Stimulated activated naive CD4-positive, alpha-beta T cell treated with Interleukin-2 at 50 U/mL for 16 hours (primary cell): ENCODE data around the gene CMTM3.
"Not testable (repeated sequence)": the region's sequence is repeated elsewhere in the genome, so short reads cannot be mapped to it uniquely, and the experiment has no call there.

Experiments
- DNase-seq: peaks from one replicate; lab custom pipeline; 2025; lab: John Stamatoyannopoulos, UW

The CMTM3 gene

GRCh38 chr16:66636199-66636598 is 31.7 kb downstream of the CMTM3 start:
- DNase-seq = no peak

DNA sequence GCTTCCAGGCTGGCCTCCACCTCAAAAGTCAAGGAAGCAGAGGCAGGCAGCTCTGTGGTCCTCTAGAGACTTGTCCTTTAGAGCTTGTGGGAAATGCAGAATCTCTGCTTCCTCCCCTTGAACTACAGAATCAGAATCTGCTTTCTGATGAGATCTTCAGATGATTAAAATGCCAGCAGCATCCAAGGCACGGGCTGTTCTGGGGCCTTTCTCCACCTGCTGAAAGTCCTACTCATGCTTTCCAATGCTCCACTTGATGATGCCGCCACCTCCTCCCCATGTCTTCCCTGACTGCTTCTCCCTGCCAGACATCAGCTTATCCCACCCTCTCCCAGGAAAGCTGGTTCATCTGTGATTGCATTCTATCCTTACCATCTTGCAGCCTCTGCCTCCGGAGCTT is 33.3 kb downstream of the CMTM3 start:
- no peak for DNase-seq

DNA sequence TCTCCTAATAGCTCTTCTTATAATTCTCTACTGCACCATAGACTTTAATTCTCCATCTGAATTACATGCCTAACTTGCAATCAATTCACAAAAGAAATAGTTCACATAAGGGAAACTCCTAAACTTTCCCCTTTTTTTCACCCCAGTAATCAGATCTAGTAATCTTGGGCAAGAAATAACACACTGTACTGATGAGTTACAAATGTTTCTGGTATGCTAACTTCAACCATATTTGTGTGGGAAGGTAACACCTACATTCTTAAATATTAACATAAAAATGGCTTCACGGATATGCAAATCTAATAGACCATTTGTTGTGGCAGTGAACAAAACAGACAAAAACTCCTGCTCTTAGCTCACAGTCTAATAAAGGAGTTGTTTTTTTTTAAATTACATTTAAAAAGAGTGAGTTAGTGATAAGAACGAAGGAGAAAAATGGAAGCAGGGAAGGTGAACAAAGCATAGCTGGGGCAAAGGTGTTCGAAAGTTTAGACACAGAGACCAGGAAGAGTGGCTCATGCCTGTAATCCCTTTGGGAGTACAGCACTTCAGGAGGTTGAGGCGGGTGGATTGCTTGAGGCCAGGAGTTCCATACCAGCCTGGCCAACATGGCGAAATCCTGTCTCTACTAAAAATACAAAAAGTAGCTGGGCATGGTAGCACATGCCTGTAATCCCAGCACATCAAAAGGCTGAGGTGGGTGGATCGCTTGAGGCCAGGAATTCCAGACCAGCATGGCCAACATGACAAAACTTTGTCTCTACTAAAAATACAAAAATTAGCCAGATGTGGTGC is 34.8 kb downstream of the CMTM3 start:
- no peak for DNase-seq

DNA sequence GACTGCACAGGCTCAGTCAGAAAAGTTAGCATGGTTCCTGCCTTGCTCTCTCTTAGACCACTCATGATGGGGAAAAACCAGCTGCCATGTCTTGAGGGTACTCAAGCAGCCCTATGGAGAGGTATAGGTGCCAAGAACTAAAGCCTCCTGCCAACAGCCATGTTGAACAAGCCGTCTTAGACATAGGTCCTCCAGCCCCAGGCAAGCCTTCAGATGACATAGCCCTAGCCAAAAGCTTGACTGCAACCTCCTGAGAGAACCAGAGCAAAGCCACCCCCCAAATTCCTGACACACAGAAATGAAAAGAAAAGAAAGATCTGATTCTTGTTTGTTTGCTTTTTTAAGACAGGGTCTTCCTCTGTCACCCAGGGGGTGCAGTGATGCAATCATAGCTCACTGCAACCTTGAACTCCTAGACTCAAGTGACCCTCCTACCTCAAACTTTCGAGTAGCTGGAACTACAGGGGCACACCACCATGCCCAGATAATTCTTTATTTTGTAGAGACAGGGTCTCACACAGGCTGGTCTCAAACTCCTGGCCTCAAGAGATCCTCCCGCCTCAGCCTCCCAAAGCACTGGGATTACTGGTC is 36.3 kb downstream of the CMTM3 start:
- DNase-seq = no peak

DNA sequence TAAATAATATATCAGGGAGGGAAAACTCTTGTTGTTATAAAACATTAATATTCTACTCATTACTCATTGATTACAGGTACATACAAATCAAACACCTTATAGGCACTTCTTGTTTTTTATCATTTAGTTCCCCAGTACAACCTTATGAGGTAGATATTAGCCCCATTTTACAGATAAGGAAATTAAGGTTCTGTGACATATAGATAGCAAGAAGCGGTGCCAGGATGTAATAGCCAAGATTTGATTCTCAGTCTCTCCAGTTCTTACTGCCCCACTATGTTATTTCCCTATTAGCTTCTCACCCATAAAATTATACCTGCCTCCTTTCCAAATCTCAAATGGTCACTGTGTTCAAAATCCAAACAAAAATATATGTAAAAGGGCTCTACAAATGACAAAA is 36.9 kb downstream of the CMTM3 start:
- DNase-seq = no peak

DNA sequence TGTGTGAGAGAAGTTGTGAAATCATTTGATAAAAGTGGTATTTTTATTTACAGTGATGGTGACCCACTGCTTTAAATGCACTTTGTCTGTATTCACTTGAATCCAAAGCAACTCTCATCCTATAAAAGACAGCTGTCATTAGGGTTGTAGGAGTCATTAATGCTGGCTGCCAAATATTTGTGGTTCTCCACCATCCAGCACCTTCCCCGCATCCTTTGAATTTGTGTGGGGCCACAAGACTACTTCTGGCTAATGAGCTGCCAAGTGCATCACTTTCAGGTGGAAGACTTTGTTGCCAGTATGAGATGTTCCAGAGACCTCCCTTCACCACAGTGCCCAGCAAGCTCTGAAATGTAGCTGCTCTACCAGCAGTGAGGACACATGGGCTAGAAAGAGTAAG is 43.4 kb downstream of the CMTM3 start:
- DNase-seq = no peak

GRCh38 chr16:66649167-66649566 is 44.7 kb downstream of the CMTM3 start:
- no peak for DNase-seq

- no peak for DNase-seq
These were observed 45.2 kb downstream of the CMTM3 start for GRCh38 chr16:66649636-66650205.

DNA sequence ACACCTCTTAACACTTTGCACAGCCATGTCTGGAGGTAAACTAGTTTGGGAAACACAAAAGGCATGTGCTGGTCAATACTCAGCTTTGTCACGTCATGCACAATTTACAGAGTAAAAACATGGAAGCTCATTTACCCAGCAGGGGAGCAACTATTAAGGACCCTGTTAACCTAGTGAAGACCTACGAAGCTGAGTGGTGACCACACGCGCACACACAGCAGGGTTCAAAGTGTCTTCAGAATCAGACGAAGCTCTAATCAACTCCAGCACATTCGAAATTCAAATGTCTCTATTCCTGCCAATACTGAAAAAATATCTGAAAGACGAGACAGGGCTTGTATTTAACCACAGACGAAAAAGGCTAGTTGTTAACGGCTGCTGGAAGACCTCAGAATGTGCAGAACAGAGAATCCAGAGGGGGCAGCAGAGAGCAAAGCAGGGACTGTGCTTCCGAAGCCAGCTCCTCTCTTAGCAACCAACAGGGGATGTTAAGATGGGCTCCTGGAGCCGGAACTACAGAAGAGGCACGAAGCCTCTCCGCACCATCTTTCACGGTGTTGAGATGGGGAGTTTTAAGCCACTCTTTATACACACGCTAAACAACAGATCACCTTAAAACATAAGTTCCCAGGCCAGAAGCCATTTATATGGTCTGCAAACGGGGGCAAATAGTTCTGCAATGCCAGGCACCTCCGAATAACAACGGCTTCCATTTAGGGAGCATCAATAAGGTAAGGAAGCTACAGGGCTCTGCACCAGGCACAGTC is 46.4 kb downstream of the CMTM3 start:
- peak; percentile 65 for DNase-seq

GRCh38 chr16:66651474-66651765 is 46.9 kb downstream of the CMTM3 start:
- DNase-seq = no peak

GRCh38 chr16:66651965-66652364 is 47.5 kb downstream of the CMTM3 start:
- no peak for DNase-seq

GRCh38 chr16:66652661-66653360 is 48.3 kb downstream of the CMTM3 start:
- no peak for DNase-seq

DNA sequence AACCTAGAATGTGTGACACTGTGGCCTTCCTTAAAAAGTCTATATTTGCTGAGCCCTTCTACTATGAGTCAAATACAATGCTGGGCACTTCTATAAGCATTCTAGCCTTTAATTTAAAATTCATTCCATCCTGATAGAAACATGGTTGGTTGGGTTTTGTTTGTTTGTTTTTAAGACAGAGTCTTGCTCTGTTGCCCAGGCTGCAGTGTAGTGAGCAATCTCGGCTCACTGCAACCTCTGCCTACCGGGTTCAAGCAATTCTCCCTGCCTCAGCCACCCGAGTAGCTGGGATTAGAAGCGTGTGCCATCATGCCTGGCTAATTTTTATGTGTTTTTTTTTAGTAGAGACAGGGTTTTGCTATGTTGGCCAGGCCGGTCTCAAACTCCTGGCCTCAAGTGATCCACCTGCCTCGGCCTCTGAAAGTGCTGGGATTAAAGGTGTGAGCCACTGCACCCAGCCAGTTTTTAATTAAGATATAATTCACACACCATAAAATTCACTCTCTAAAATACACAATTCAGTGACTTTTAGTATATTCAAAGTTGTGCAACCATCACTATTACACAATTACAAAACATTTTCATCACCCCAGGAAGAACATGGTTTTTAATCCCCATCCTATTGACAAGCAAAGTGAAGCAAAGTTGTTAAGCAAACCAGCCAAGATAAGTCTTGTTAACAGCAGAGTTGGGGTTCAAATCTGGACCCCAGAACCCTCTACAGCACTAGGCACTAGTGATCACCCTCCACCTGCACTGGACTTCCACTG is 49.3 kb downstream of the CMTM3 start:
- DNase-seq = no peak

DNA sequence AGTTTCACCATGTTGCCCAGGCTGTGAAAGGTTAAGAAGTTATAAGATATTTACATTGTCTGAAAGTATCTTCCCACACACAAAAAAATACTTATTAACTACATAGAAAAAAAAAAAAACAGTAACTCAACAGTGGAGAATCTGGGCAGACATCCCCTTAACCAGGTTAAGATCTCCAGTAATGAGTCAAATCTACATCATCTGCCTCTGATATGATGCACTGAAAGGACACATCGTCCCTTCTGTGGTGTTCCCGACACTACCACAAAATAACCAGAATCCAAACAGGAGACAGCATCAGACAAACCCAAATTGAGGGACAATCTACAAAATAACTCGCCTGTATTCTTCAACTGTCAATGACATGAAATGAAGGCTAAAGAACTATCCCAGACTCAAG is 52.0 kb downstream of the CMTM3 start:
- DNase-seq = no peak

- no peak for DNase-seq
These were observed 53.8 kb downstream of the CMTM3 start for GRCh38 chr16:66658143-66658859.

DNA sequence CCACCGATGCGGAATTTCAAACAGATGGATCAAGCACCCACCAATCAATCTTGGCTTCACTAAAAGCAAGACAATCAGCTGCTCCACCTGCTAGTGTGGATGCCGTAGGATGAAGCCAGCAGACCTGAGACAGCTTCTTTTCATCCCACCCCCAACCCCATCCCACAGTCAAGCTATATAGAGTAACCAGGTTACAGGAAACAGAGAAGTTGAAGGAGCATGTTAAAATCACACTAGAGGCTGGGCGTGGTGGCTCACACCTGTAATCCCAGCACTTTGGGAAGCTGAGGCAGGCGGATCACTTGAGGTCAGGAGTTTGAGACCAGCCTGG is 54.3 kb downstream of the CMTM3 start:
- DNase-seq = no peak

DNA sequence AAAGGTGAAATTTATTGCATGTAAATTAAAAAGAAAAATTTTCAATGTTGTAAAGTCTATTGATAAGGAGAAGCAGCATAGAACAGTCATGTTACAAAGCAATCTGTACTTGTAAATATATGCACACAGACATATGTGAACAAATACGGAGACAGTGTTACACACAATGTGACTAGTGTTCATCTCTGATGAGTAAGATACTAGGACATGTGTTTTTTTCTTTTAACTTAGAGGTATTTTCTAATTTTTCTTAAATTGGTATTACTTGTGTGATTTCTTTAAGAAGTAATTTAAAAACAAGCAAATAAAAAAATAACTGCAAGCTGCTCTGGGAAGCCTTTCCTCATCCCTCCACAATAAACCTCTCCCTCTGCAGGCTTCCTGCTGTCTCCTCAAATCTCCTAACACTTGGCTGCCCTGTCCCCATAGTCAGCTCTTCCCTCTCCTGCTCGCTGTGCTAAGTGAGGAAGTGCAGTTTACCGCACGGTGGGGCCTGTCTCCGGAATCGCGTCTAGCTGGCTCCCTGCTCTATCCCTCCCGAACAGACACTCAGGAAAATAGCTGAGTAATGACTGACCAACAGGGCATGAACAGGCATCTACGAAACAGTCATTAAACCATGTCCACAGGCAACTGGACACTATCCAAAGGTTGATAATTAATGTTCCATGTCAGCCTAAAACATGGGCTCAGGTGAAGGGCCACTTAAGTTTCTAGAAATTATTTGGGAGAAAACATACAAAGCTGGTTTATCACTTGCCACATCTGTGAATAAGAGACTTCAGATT is 56.1 kb downstream of the CMTM3 start:
- no peak for DNase-seq

GRCh38 chr16:66661210-66661560 is 56.7 kb downstream of the CMTM3 start:
- DNase-seq = no peak

DNA sequence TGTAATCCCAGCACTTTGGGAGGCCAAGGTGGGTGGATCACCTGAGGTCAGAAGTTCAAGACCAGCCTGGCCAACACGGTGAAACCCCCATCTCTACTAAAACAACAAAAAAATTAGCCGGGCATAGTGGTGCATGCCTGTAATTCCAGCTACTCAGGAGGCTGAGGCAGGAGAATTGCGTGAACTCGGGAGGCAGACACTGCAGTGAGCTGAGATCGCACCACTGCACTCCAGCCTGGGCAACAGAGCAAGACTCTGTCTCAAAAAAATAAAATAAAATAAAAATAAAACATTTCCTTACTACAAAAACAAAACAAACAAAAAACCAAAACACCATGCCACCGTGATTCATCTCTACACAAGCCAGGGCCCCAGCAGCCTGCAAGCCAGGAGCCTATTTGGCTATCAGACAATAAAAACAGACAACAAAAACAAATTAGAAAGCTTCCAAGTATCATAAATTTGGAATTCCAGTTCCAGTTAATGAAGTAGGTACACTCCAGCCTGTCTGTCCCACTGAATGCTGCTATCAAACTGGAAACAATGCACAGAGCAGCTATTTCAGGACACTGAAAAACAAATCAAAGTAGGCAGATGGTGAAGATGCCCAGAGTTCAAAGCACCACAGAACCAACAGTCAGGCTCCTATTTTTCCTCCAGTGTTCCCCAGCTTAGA is 57.3 kb downstream of the CMTM3 start:
- DNase-seq = not testable (repeated sequence)
